NCI-H187 treated with DMSO at 0.1 percent for 48 hours (cell line): ENCODE data around the gene TSPAN5.

ENCODE experiments used
- DNase-seq: peaks from one replicate; lab custom pipeline; 2025; lab: John Stamatoyannopoulos, UW

Gene TSPAN5

GRCh38 chr4:98517218-98518021 lies 141.0 kb downstream of the TSPAN5 start:
- DNase-seq: no peak

- no peak for DNase-seq
Measured at GRCh38 chr4:98516441-98517217, 141.8 kb downstream of the TSPAN5 start.

GRCh38 chr4:98516042-98516440 lies 142.4 kb downstream of the TSPAN5 start:
- DNase-seq: no peak

- no peak for DNase-seq
Measured at GRCh38 chr4:98515470-98515809, 143.0 kb downstream of the TSPAN5 start.

GRCh38 chr4:98514741-98515469 lies 143.5 kb downstream of the TSPAN5 start:
- no peak for DNase-seq

GRCh38 chr4:98512918-98513317 lies 145.5 kb downstream of the TSPAN5 start:
- DNase-seq: no peak

GRCh38 chr4:98510757-98511517 lies 147.5 kb downstream of the TSPAN5 start:
- no peak for DNase-seq

GRCh38 chr4:98510340-98510739 lies 148.1 kb downstream of the TSPAN5 start:
- no peak for DNase-seq

- no peak for DNase-seq
Measured at GRCh38 chr4:98509721-98510120, 148.7 kb downstream of the TSPAN5 start.

GRCh38 chr4:98508829-98509598 lies 149.4 kb downstream of the TSPAN5 start:
- DNase-seq: no peak

- no peak for DNase-seq
Measured at GRCh38 chr4:98508248-98508647, 150.2 kb downstream of the TSPAN5 start.

- no peak for DNase-seq
Measured at GRCh38 chr4:98507299-98507698, 151.1 kb downstream of the TSPAN5 start.

GRCh38 chr4:98506462-98507132 lies 151.8 kb downstream of the TSPAN5 start:
- DNase-seq: no peak

GRCh38 chr4:98505992-98506391 lies 152.4 kb downstream of the TSPAN5 start:
- no peak for DNase-seq

- no peak for DNase-seq
Measured at GRCh38 chr4:98504091-98504490, 154.3 kb downstream of the TSPAN5 start.

GRCh38 chr4:98503676-98504075 lies 154.7 kb downstream of the TSPAN5 start:
- DNase-seq: no peak

GRCh38 chr4:98502624-98503023 lies 155.8 kb downstream of the TSPAN5 start:
- DNase-seq: no peak

GRCh38 chr4:98502031-98502430 lies 156.4 kb downstream of the TSPAN5 start:
- no peak for DNase-seq

GRCh38 chr4:98501383-98501782 lies 157.0 kb downstream of the TSPAN5 start:
- no peak for DNase-seq

- no peak for DNase-seq
Measured at GRCh38 chr4:98498774-98499173, 159.6 kb downstream of the TSPAN5 start.
